GM23248 (cell line): ENCODE results near the gene CEP170. TPM values are rescaled to one million over a fixed set of nuclear protein-coding genes. Genes with fewer than 3 reads are reported as not detected.

Experiments
- DNase-seq: peaks from one replicate; pipeline ENCODE4 v3.0.0-alpha.2; 2015
- H2AFZ ChIP-seq: fragments of 200-600 bp; sonication (generic); 2 replicates; pipeline ENCODE4 v1.6.1; 2016; ENCODE audit warnings: antibody characterized with exemption
- H3F3A ChIP-seq: fragments of 200-600 bp; sonication (generic); 2 replicates; pipeline ENCODE4 v1.6.1; 2016; ENCODE audit warnings: mild to moderate bottlenecking, antibody characterized with exemption, mixed run types; ENCODE audit not compliant: insufficient read depth
- H3K27ac ChIP-seq: fragments of 200-600 bp; sonication (generic); 2 replicates; pipeline ENCODE4 v1.5.1; 2016; ENCODE audit warnings: mild to moderate bottlenecking
- H3K27me3 ChIP-seq: fragments of 200-600 bp; sonication (generic); replicated peaks from 2 replicates; pipeline ENCODE4 v1.6.1; 2016; ENCODE audit warnings: mild to moderate bottlenecking; ENCODE audit not compliant: insufficient read depth
- H3K36me3 ChIP-seq: fragments of 200-600 bp; sonication (generic); 2 replicates; pipeline ENCODE4 v1.6.1; 2016; ENCODE audit warnings: low read depth, mild to moderate bottlenecking
- H3K4me1 ChIP-seq: fragments of 200-600 bp; sonication (generic); 2 replicates; pipeline ENCODE4 v1.6.1; 2016; ENCODE audit warnings: mild to moderate bottlenecking; ENCODE audit not compliant: insufficient read depth
- H3K4me2 ChIP-seq: fragments of 200-600 bp; sonication (generic); one replicate; pipeline ENCODE4 v1.6.1; 2016; ENCODE audit warnings: mild to moderate bottlenecking; ENCODE audit not compliant: unreplicated experiment
- H3K4me3 ChIP-seq: fragments of 200-600 bp; sonication (generic); 2 replicates; pipeline ENCODE4 v1.5.1; 2016; ENCODE audit warnings: mild to moderate bottlenecking
- H3K79me2 ChIP-seq: fragments of 200-600 bp; sonication (generic); 2 replicates; pipeline ENCODE4 v1.6.1; 2016; ENCODE audit warnings: mild to moderate bottlenecking; ENCODE audit not compliant: insufficient read depth
- H3K9ac ChIP-seq: fragments of 200-600 bp; sonication (generic); 2 replicates; pipeline ENCODE4 v1.6.1; 2016; ENCODE audit warnings: mild to moderate bottlenecking
- H3K9me2 ChIP-seq: fragments of 200-600 bp; sonication (generic); 2 replicates; pipeline ENCODE4 v1.6.1; 2016; ENCODE audit warnings: mixed run types, mild to moderate bottlenecking, moderate library complexity; ENCODE audit not compliant: insufficient read depth
- H3K9me3 ChIP-seq: fragments of 200-600 bp; sonication (generic); one replicate; pipeline ENCODE4 v1.6.1; 2017; ENCODE audit warnings: low read depth
- H4K20me1 ChIP-seq: fragments of 200-600 bp; sonication (generic); 2 replicates; pipeline ENCODE4 v1.6.0; 2016; ENCODE audit not compliant: insufficient read depth
- EZH2 ChIP-seq: fragments of 200-600 bp; sonication (generic); IDR thresholded peaks from 2 replicates; pipeline ENCODE4 v1.6.1; 2018; ENCODE audit warnings: antibody characterized with exemption, mild to moderate bottlenecking; ENCODE audit not compliant: insufficient read depth, poor library complexity, severe bottlenecking
- EZH2phosphoT487 ChIP-seq: fragments of 200-600 bp; sonication (generic); IDR thresholded peaks from 2 replicates; pipeline ENCODE4 v1.6.1; 2018; ENCODE audit warnings: antibody characterized with exemption, moderate library complexity, mild to moderate bottlenecking, low read depth; ENCODE audit not compliant: insufficient read depth
- WGBS, 2 experiments: methylation state at CpG; one replicate each; pipeline ENCODE4 v1.1.6; 2015 to 2017; ENCODE audit warnings: low lambda C conversion rate in 2 of 2, low coverage in 1 of 2; ENCODE audit errors: missing lambda C conversion rate in 2 of 2; 5-methylcytosine and 5-hydroxymethylcytosine counted together
- in situ Hi-C: fragments of 300-500 bp; cut with MboI; formaldehyde crosslinking; loops from 2 replicates; pipeline ENCODE4 v1.15.0; 2020
- polyA plus RNA-seq: library from polyadenylated mRNA; unstranded; fragments of >200 nt; fragmentation: Nextera tagmentation; extraction: Ambion mirVana; gene quantifications from 2 replicates; pipeline ENCODE4 v1.2.1, GENCODE V29; 2016
- total RNA-seq: library from RNA; depleted of rRNA; stranded (reverse); fragments of >200 nt; shearing (Covaris generic); gene quantifications from 2 replicates; pipeline ENCODE4 v1.2.3, GENCODE V29; 2014

Gene CEP170
- total and polyA plus RNA-seq, 2 experiments from 2014 or later: 55.4 to 81.0 TPM

DNA sequence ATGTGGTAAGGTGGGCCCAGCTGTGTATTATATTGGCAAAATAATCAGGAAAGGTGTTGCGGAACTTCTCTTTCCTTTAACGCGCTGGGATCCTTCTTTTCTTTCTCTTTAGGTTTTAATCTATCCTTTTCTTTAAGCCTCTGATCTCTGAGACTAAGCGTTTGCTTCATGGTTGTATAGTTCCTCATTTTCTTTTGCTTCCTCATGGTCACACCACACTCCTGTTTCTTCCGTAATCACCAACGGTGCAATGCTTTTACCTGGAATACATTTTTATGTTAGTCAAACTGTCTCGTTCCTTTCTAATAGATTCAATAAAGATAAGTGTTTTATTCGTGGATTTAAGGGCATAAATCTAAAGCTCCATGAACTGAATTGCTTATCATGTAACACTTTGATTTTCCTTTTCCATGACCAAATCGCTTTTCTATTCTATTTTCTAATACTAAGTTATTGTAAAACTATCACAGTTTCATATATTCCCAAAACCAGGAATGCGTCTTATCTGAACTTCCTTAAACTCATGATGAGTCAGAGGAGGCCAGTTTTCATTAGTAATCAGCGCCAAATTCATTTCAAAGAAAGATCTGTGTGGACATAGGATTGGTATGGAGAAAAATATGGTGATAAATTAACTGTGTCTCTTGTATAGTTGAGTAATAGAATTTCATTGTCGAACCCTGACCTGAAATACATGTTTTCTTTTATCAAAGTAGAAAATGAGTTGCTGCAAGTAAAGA is 13.0 kb upstream of the CEP170 start:
- in situ Hi-C loops: no loop called here
- peak overlapping the region; percentile 46 for H3K27ac ChIP-seq
- H3K9me2 ChIP-seq: no peaks in the 10 kb centered on the region
- peaks cover 8% of the 10 kb centered on the region; the same call in 1 of the 2 replicates for H3K36me3 ChIP-seq
- no peaks in the 10 kb centered on the region for H4K20me1 ChIP-seq
- H2AFZ ChIP-seq: no peak overlapping the region
- H3K4me2 ChIP-seq: peak overlapping the region; percentile 50
- TF ChIP-seq EZH2phosphoT487 (no peak), EZH2 (no peak)
- H3K79me2 ChIP-seq: peaks cover 77% of the 10 kb centered on the region
- H3K4me1 ChIP-seq: peaks cover 74% of the 10 kb centered on the region
- WGBS, 2 experiments: 62 to 64% methylated on average over 12 of the region's 12 CpGs
- no peaks in the 10 kb centered on the region for H3K9me3 ChIP-seq
- DNase-seq: peak; percentile 89
- H3F3A ChIP-seq: peaks cover 54% of the 10 kb centered on the region
- H3K4me3 ChIP-seq: peak overlapping the region; percentile 12; the same call in 1 of the 2 replicates
- H3K27me3 ChIP-seq: no peaks in the 10 kb centered on the region
- no peak overlapping the region for H3K9ac ChIP-seq

DNA sequence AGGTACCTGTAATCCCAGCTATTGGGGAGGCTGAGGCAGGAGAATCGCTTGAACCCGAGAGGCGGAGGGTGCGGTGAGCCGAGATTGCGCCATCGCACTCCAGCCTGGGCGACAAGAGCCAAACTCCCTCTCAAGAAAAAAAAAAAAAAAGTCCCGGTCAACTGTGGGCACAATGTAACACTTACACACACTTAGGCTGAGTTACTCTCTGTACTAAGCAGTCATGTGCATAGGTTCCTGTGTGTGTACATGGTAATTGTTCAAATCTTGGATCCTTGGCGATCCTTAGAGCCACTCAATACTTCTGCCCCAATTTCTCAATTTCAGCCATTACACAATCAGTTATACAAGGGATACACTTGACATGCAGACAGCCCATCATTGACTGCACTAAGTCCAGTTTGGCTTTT is 12.4 kb upstream of the CEP170 start:
- no peak overlapping the region for H3K4me3 ChIP-seq
- H3K79me2 ChIP-seq: peaks cover 78% of the 10 kb centered on the region
- H3K4me2 ChIP-seq: peak overlapping the region; percentile 50
- no peaks in the 10 kb centered on the region for H3K27me3 ChIP-seq
- peak overlapping the region; percentile 46; the same call in 1 of the 2 replicates for H3K27ac ChIP-seq
- no peak overlapping the region for H3K9ac ChIP-seq
- H3K4me1 ChIP-seq: peaks cover 68% of the 10 kb centered on the region
- no peak overlapping the region for H2AFZ ChIP-seq
- in situ Hi-C loops: no loop called here
- no peaks in the 10 kb centered on the region for H3K9me2 ChIP-seq
- TF ChIP-seq EZH2: no peak
- TF ChIP-seq EZH2phosphoT487: no peak
- peaks cover 8% of the 10 kb centered on the region; the same call in 1 of the 2 replicates for H3K36me3 ChIP-seq
- no peaks in the 10 kb centered on the region for H3K9me3 ChIP-seq
- DNase-seq: no peak
- H3F3A ChIP-seq: peaks cover 58% of the 10 kb centered on the region
- H4K20me1 ChIP-seq: no peaks in the 10 kb centered on the region
- 87 to 88% methylated on average over 10 of the region's 10 CpGs for WGBS, 2 experiments

DNA sequence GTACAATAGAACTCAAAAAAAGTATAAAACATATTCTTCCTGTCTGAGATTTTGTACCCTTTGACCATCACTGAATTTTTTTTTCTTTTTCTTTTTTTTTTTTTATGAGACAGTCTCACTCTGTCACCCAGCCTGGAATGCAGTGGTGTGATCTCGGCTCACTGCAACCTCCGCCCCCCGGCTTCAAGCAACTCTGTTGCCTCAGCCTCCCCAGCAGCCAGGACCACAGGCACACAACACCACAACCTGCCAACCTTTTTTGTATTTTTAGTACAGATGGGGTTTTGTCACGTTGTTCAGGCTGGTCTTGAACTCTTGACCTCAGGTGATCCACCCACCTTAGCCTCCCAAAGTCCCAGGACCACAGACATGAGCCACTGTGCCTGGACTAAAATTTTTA is 11.2 kb upstream of the CEP170 start:
- Histone ChIP-seq H3K27me3 (no peaks in the 10 kb centered on the region), H3K4me1 (peaks cover 62% of the 10 kb centered on the region), H3K79me2 (peaks cover 80% of the 10 kb centered on the region), H3K9me3 (no peaks in the 10 kb centered on the region), H3K27ac (peak overlapping the region; percentile 32; the same call in 1 of the 2 replicates), H3K9ac (no peak overlapping the region), H2AFZ (no peak overlapping the region), H3K4me3 (no peak overlapping the region), H3F3A (peaks cover 59% of the 10 kb centered on the region), H3K4me2 (peak overlapping the region; percentile 32), H4K20me1 (no peaks in the 10 kb centered on the region), H3K36me3 (peaks cover 8% of the 10 kb centered on the region; the same call in 1 of the 2 replicates), H3K9me2 (no peaks in the 10 kb centered on the region)
- in situ Hi-C loops: no loop called here
- no peak for TF ChIP-seq EZH2phosphoT487
- DNase-seq: no peak
- WGBS, 2 experiments: 65 to 88% methylated on average over 4 of the region's 4 CpGs

DNA sequence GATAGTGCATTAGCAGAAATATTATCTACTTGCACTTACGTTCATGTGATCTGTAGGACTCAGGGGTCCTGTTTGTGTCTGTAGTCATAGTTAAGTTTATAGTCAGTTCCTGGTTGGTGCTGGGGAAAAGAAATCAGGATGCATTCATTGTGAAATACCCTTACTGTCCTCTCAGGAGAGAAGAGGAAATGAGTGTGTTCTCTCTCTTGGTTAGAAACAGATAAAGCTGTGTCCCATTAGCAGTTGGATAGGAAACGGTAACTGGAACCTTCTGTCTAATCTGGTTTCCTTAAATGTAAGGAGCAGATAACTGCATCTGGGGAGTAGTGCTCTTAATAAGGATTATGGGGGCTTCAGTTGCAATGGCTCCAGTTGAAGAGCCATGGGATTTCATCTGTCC is 9.6 kb upstream of the CEP170 start:
- peak overlapping the region; percentile 89 for H3K27ac ChIP-seq
- in situ Hi-C loops: no loop called here
- H3K9ac ChIP-seq: peak overlapping the region; percentile 55

More for the DNA sequence above, 9.6 kb upstream of the CEP170 start:
- H3K9me2 ChIP-seq: no peaks in the 10 kb centered on the region
- peaks cover 63% of the 10 kb centered on the region for H3F3A ChIP-seq
- TF ChIP-seq EZH2phosphoT487 (no peak), EZH2 (no peak)
- H3K9me3 ChIP-seq: no peaks in the 10 kb centered on the region
- 0 to 3% methylated on average over 2 of the region's 2 CpGs for WGBS, 2 experiments
- peak; percentile 81 for DNase-seq
- H3K4me2 ChIP-seq: peak overlapping the region; percentile 73
- H4K20me1 ChIP-seq: no peaks in the 10 kb centered on the region
- H2AFZ ChIP-seq: no peak overlapping the region
- 0 out of 2 replicates have a peak overlapping the region, but pooled peaks have one; percentile 14 for H3K4me3 ChIP-seq
- H3K79me2 ChIP-seq: peaks cover 82% of the 10 kb centered on the region
- peaks cover 61% of the 10 kb centered on the region for H3K4me1 ChIP-seq
- no peaks in the 10 kb centered on the region for H3K27me3 ChIP-seq
- H3K36me3 ChIP-seq: no peaks in the 10 kb centered on the region
